Inferior parietal cortex (tissue), 1 donor: ENCODE results near the gene ELOVL2.
A peak's percentile ranks its signal among the peaks of the same experiment; 100 is the strongest.
"Not testable (repeated sequence)": the region's sequence is repeated elsewhere in the genome, so short reads cannot be mapped to it uniquely, and the experiment has no call there.

Experiments used
- DNase-seq: peaks from one replicate; pipeline ENCODE4 v3.0.0-alpha.2; 2016; ENCODE audit errors: extremely low spot score

The ELOVL2 gene, protein sequence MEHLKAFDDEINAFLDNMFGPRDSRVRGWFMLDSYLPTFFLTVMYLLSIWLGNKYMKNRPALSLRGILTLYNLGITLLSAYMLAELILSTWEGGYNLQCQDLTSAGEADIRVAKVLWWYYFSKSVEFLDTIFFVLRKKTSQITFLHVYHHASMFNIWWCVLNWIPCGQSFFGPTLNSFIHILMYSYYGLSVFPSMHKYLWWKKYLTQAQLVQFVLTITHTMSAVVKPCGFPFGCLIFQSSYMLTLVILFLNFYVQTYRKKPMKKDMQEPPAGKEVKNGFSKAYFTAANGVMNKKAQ

DNA sequence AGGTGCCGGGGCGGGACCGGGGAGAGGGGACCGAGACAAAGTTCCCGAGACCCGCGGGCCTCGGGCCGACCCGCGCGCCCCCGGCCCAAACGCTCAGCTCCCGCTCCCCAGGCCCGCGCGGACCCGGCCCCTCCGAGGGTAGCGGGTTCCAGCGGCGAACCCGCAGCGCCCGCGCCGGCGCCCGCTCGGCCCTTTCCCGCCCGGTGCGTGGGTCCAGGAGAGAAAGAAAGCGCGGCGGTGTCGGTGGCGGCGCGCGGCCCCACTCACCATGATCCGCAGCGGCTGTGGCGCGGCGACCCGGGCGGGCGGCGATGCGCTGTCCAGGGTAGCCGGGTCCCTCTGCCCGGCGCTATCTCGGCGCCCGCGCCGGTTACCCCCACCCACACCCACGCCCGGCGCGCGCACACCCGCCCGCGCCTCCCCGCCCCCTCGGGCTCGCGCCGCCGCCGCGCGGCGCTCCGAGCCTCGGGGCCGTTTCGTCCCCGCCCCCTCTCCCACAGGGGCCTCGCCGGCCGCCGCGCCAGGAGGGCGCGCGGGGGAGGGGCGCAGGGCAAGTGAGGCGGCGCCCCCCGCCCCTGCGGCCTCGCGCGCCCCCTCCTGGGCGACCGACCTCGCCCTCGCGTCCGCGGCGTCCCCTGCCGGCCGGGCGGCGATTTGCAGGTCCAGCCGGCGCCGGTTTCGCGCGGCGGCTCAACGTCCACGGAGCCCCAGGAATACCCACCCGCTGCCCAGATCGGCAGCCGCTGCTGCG is at the start of gene ELOVL2:
ELOVL2 (minus strand) TSS at position 345 of the 751 bp plus-strand sequence; CDS start at position 270, 75 bp downstream.
- no peak for DNase-seq

DNA sequence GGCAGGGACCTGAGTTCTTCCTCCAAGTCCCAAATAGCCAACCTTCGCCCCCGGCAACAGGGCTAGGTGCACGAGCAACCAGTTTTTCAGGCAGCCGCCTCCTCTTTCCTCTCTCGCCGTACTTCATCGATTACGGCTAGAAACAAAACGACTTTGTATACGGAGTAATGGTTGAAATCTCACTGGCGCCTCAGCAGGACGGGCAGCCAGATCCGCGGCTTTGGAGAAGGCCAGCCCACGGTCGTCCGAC is 49.2 kb upstream of the ELOVL2 start:
- DNase-seq = no peak

DNA sequence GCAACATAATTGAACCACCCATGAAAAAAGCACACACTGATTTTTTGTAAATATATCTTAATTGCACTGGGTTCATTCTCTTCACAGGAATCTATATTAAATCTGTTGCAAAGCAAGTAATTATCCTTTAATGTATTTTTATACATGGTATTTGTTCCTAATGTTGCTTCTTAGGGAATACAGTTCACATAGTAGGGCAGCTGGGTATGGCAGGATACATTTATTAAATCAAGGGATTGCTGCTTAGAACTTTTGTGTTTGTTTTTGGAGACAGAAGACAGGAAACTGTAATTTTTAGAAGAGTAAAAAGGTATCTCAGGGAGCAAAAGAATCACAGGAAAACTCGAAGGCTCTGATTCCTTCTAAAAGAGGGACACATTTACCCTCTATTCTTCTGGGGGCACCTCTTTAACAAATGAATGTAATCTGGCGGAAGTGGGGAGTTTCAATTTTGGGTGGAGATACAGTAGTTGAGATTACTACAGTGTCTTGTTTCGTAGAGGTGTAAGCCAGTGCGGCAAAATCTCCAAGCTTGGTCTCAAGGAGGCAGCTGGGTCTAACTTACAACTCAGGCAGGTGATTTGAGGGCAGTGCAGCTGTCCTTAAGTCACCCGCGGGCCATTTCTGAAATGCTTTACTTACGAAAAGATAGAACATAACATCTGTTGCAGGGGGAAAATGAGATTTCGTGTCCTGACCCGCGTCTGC is 48.7 kb upstream of the ELOVL2 start:
- DNase-seq = no peak

DNA sequence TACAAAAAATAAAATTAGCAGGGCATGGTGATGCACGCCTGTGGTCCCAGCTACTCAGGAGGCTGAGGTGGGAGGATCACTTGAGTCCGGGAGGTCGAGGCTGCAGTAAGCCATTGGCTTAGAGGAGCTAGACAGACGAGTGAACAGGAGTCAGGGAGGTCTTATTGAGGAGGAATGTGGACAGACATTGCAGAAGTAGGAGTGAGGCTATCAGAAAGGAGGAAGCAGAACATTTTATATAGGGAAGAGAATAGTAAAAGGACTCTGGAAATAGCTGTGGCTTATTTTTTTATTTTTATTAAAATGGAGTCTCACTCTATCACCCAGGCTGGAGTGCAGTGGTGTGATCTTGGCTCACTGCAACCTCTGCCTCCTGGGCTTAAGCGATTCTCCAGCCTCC is 47.0 kb upstream of the ELOVL2 start:
- not testable (repeated sequence) for DNase-seq

DNA sequence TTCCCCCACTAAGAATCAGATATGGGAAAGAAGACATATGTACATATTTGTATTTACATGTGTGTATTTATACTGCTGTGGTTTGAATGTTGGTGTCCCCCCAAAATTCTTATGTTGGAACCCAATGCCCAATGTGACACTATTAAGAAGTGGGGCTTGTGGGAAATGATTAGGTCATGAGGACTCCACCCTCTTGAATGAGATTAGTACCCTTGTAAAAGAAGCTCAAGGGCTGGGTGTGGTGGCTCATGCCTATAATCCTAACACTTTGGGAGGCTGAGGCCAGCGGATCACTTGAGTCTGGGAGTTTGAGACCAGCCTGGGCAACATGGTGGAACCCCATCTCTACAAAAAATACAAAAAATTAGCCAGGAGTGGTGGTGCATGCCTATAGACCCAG is 45.6 kb upstream of the ELOVL2 start:
- DNase-seq = no peak

DNA sequence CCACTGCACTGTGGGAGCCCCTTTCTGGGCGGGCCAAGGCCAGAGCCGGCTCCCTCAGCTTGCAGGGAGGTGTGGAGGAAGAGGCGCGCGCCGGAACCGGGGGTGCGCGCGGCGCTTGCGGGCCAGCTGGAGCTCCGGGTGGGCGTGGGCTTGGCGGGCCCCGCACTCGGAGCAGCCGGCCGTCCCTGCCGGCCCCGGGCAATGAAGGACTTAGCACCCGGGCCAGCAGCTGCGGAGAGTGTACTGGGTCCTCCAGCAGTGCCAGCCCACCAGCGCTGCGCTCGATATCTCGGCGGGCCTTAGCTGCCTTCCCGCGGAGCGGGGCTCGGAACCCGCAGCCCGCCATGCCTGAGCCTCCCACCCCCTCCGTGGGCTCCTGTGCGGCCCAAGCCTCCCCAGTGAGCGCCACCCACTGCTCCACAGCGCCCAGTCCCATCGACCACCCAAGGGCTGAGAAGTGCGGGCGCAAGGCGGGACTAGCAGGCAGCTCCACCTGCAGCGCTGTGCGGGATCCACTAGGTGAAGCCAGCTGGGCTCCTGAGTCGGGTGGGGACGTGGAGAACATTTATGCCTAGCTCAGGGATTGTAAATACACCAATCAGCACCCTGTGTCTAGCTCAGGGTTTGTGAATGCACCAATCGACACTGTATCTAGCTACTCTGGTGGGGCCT is 43.2 kb upstream of the ELOVL2 start:
- not testable (repeated sequence) for DNase-seq

DNA sequence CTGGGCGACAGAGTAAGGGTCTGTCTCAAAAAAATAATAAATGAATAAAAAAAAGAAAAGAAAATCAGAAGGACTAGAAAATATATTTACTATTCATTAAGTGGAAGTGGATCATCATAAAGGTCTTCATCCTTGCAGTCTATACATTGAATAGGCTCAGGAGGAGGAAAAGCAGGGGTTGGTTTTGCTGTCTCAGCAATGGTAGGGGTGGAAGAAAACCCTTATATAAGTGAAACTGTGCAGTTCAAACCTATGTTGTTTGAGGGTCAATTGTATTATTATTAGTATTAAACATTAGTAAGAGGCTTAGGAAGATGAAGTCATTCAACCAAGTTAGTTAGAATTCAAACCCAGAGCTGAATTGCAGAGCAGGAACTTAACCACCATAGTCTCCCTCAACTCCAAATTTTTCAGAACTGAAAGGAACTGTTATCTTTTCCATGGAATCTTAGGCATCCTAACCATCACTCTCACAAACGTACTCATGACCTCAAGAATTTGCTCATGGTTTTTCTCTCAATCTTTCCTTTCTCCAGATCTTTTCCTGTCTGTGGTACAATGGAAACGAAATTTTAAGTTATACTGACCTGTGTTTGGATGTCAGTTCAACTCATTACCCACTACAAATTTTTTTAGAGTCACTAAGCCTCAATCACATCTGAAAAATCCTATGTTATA is 41.8 kb upstream of the ELOVL2 start:
- no peak for DNase-seq

DNA sequence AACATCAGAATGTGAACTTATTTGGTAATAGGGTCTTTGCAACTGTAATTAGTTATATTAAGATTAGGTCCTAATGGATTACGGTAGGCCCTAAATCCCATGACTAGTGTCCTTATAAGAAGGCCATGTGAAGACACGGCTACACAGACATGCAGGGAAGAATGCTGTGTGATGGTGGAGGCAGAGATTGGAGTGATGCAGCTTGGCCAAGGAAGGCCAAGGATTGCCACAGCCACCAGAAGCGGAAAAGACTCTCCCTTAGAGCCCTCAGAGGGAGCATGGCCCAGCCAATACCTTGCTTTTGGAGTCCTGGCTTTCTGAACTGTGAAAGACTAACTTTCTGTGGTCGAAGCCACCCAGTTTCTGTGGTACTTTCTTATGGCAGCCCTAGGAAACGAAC is 39.9 kb upstream of the ELOVL2 start:
- DNase-seq = no peak

DNA sequence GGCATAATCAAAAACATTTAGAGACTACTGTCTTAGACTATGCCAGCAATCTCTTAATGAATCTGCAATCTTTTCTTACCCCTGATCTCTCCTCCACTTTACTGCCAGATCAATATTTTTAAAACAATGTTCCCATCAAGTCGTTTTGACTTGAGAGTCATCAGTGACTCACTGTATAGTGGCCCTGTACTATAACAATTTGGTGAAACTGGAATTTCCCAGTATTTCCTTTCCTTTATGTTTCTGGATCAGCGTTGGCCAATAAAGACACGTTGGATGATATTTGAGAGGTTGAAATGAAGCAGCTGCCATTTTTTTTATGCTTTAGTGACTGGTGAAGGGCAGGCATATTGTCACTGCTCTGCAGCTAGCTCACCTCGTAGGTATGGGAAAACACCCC is 39.4 kb upstream of the ELOVL2 start:
- DNase-seq = no peak

DNA sequence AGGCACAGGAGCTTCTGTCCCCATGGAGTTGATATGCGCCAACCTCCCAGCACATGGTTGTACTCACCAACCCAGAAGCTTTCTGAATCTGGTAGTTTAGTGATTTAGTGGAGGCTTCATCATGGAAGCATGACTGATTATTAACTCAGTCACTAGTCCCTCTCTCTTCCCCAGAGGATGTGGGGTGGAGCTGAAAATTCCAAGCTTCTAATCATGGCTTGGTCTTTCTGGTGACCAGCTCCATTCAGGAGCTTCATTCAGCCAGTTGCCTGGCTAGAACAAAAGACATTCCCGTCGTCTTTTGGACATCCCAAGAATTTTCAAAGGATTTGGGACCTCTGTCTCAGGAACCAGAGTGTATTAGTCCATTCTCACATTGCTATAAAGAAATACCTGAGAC is 36.2 kb upstream of the ELOVL2 start:
- no peak for DNase-seq

DNA sequence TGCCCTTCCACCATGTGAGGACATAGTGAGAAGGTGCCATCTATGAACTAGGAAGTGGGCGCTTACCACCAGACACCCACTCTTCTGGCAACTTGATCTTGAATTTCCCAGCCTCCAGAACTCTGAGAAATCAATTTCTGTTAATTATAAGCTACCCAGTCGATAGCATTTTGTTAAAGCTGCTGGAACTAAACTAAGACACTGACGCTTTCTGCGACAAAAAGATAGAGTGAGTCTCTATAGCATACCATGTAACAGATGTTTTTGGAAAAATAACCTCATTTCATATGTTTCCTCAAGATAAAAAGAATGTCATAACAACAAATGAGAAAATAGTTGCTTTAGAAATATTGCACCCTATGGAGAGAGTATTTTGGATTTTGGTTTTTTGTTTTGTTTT is 34.2 kb upstream of the ELOVL2 start:
- no peak for DNase-seq

DNA sequence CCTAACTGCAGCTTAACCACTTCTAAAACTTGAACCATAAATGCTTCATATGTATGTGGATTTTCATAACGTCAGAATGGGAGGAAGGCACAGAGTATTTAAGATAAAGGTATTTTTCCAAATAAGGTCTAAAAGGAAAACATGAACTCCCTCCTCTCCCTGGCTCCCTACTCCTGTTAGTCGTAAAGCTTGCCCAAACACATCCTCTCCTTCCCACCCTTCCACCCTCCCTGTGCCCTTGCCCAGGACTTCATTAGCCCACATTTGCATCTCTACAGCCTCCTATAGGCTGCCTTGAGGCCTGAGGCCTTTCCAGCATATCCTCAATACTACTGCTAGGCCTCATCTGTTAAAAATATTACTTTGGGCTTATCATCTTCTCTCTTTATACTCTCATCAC is 32.4 kb upstream of the ELOVL2 start:
- no peak for DNase-seq

DNA sequence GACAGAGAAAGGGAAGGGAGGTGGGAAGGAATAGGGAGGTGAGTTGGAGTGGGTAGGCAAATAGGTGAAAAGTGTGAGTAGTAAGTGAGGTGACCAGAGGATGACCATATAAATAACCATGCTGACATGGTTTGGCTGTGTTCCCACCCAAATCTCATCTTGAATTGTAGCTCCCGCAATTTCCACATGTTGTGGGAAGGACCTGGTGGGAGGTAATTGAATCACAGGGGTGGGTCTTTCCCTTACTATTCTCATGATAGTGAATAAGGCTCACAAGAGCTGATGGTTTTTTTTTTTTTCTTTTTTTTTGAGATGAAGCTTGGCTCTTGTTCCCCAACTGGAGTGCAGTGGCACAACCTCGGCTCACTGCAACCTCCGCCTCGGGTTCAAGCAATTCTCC is 28.0 kb upstream of the ELOVL2 start:
- no peak for DNase-seq

DNA sequence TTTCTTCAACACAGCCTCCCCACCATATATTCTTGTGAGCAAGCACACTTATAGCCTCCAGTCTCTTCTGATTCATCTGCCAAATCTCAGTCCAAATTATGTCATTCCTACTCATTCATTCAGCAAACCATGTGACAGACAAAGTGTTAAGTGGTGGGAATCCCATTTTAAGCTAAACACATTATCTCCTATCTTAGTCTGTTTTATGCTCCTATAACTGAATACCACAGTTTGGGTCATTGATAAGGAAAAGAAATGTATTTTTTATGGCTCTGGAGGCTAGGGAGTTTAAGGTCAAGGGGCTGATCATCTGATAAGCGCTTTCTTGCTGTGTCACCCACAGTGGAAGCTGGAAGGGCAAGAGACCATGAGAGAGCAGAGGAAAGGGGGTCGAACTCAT is 25.7 kb upstream of the ELOVL2 start:
- no peak for DNase-seq

DNA sequence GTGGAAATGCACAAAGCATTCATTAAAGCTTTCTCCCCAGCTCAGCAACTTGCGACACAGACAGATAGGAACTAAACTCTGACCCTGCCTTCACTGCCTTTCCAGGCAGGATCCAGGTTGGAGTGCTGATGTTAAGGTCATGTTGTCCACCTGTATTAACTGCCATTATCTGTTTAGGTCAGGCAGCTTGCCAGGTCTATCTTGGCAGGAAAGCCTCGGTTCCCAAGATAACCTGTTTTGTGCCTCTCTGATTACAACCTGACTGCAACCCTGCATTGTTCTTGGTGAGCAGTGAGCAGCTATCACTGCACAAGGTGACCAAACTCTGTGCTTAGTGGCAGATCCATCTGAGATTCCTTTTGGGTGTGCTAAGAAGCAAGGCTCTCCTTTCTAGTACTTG is 23.2 kb upstream of the ELOVL2 start:
- no peak for DNase-seq

DNA sequence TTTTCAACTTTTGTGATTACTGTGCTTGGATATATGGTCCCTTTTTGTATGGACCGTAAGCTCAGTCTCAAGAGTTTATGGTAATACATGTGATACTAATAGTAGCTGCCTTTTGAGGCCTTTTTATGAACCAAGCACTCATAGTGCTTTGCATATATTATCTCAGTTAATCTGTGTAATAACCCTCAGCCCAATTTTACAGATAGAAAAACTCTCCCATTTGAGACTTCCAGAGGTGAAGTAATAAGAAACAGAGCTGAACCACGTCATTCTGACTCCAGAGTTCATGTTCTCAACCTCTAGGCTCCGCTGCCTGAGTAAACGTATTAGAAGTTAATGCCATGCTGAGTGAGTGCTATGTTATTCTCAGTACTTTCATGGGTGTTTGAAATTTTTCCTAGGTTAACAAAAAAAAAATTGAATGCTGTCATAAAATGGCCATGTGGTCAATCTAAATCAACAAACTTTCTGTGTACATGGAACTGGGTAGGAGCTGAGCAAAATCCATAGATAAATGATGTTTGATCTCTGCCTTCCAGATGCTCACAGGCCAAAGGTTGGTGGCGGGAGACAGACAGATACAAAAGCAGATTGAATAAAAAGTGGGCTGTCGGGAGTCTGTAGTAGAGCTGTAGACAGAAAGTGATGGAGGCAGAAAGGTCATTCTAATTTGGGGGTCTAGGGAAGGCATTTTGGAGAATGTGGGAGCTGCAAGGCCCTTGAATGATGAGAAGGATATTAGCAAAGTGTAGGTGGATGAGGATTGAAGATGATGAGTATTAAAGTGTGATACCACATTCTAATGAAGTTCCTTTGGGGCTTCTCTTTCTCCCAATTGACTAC is 22.6 kb upstream of the ELOVL2 start:
- DNase-seq = no peak

DNA sequence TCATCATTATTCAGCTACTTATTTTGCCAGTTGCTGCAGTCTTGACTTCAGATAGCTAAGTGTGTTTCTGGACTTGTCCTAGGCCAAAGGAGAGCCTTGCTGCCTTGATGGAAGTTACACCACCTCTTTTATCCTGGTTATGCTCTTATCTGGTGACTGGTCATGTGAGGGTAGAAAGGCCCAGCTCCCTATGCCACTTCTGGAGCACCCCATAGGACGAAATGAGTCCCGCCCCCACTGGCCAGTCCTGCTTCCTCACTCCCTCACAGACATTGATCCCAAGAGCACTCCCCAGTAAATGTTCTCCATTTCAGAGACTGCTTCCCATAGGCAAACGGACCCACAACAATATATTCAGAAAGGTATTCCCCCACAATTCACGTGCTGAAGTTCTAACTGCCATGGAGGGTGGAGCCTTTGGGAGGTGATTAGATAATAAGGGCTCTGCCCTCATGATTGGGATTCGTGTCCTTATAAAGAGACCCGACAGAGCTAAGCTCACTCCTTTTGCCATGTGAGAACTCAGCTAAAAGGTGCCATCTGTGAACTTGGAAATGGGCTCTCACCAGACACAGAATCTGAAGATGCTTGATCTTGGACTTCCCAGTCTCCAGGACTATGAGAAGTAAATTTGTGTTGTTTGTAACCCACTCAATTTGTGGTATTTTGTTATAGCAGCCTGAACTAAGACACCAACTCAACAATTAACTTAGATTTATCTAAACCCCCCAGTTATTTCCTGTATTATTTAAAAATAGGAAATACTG is 21.5 kb upstream of the ELOVL2 start:
- no peak for DNase-seq

DNA sequence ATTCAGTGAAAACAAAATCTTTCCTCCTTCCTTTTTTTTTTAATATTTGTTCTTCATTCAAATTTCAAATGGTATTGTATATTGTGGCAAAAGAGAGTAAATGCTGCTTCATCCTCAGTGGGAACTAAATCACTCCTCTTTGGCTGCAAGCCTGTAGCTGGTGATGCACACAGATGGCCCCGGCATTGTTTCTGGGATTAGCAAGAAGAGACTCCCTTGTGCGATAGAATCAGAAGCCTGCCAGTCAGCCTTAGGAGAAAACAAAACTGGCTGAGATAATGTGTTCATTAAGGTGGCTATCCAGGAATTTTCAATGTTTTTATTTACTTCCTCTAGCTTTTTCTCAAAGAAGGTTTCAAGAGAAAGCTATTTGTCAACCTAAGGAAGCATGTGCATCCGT is 20.7 kb upstream of the ELOVL2 start:
- peak; percentile 60 for DNase-seq

DNA sequence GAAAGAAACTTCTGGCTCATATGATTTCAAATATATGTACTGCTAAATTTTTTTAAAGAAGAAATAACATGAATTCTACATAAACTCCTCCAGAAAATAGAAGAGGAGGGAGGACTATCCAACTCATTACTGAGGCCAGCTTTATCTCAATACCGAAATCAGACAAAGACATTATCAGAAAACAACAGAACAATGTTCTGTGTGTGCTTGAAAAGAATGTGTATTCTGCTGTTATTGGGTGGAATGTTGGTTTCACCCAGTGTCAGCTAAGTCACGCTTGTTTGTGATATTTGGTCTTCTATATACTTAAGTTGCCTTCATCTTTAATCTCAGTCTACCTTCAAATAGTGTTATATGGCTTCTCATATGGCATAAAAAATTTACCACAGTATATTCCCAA is 18.6 kb upstream of the ELOVL2 start:
- no peak for DNase-seq

DNA sequence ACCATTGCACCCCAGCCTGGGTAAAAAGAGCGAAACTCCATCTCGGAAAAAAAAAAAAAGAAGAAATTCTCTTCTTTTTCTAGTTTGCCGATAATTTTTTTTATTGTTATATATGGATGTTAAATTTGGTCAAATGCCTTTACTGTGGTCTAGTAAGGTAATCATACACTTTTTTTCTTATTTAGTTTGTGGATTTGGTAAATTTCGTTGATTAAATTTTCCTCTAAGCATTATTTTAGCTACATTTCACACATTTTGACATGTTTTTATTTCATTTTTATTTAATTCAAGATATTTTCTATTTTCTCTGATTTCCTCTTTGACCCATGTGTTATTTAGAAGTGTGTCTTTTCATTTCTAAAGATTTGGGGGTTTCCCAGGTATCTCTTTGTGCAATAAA is 18.0 kb upstream of the ELOVL2 start:
- DNase-seq = no peak
